Mononuclear cell (primary cell): ENCODE results near the gene SMIM36. TPM values are rescaled to one million over a fixed set of nuclear protein-coding genes. Genes with fewer than 3 reads are reported as not detected.
"Not testable (repeated sequence)": the region's sequence is repeated elsewhere in the genome, so short reads cannot be mapped to it uniquely, and the experiment has no call there.

ENCODE experiments used
- H3K27me3 ChIP-seq: 2 replicates; pipeline ENCODE4 v1.6.0; 2011; ENCODE audit warnings: low read length, control low read depth; ENCODE audit not compliant: insufficient read depth
- H3K4me1 ChIP-seq: 2 replicates; pipeline ENCODE4 v1.5.1; 2011; ENCODE audit warnings: mild to moderate bottlenecking, low read length, control low read depth; ENCODE audit not compliant: insufficient read depth
- H3K4me3 ChIP-seq: 2 replicates; pipeline ENCODE4 v1.5.1; 2011; ENCODE audit warnings: mild to moderate bottlenecking, low read length, moderate library complexity
- H3K9me3 ChIP-seq: 2 replicates; pipeline ENCODE4 v1.5.1; 2011; ENCODE audit warnings: low read depth, mild to moderate bottlenecking, control low read depth, low read length
- total RNA-seq: library from RNA; depleted of rRNA; stranded (reverse); fragments of >200 nt; gene quantifications from one replicate; pipeline ENCODE4 v1.2.3, GENCODE V29; 2012

The SMIM36 gene
- total RNA-seq, 1 donor, result not detected

GRCh38 chr17:55422828-55423164 is 88.5 kb downstream of the SMIM36 start:
- not testable (repeated sequence) for H3K9me3 ChIP-seq, H3K4me3 ChIP-seq
- H3K4me1 ChIP-seq, result peaks cover 36% of the 10 kb centered on the region
- peaks cover 24% of the 10 kb centered on the region for H3K27me3 ChIP-seq

GRCh38 chr17:55421179-55421934 is 89.9 kb downstream of the SMIM36 start, which contains the start of gene MMD:
Gene MMD, minus strand, starts transcription at chr17:55421835. Its CDS starts 140 bp downstream, at chr17:55421695.
- H3K4me3 ChIP-seq, result peak within 1 kb of the TSS; percentile 84
- H3K4me1 ChIP-seq, result peaks cover 39% of the 10 kb centered on the region
- H3K27me3 ChIP-seq, result peaks cover 24% of the 10 kb centered on the region
- H3K9me3 ChIP-seq, result no peaks in the 10 kb centered on the region

GRCh38 chr17:55420776-55421178 is 90.5 kb downstream of the SMIM36 start:
- H3K27me3 ChIP-seq, result peaks cover 23% of the 10 kb centered on the region
- H3K4me1 ChIP-seq, result peaks cover 40% of the 10 kb centered on the region
- no peaks in the 10 kb centered on the region for H3K9me3 ChIP-seq
- H3K4me3 ChIP-seq, result peak overlapping the region; percentile 84

- peaks cover 40% of the 10 kb centered on the region for H3K4me1 ChIP-seq
- H3K4me3 ChIP-seq, result peak overlapping the region; percentile 84
- H3K9me3 ChIP-seq, result no peaks in the 10 kb centered on the region
- peaks cover 17% of the 10 kb centered on the region for H3K27me3 ChIP-seq
These were observed 91.0 kb downstream of the SMIM36 start for GRCh38 chr17:55420067-55420775.

- Histone ChIP-seq H3K4me3 (no peak overlapping the region), H3K27me3 (peaks cover 8% of the 10 kb centered on the region), H3K9me3 (no peaks in the 10 kb centered on the region), H3K4me1 (peaks cover 40% of the 10 kb centered on the region)
These were observed 92.6 kb downstream of the SMIM36 start for GRCh38 chr17:55418369-55419268.

GRCh38 chr17:55417411-55418268 is 93.6 kb downstream of the SMIM36 start:
- Histone ChIP-seq H3K9me3 (no peaks in the 10 kb centered on the region), H3K4me3 (no peak overlapping the region), H3K4me1 (peaks cover 40% of the 10 kb centered on the region), H3K27me3 (no peaks in the 10 kb centered on the region)

GRCh38 chr17:55416470-55417052 is 94.7 kb downstream of the SMIM36 start:
- no peaks in the 10 kb centered on the region for H3K9me3 ChIP-seq
- no peak overlapping the region for H3K4me3 ChIP-seq
- peaks cover 35% of the 10 kb centered on the region for H3K4me1 ChIP-seq
- no peaks in the 10 kb centered on the region for H3K27me3 ChIP-seq

GRCh38 chr17:55416000-55416399 is 95.3 kb downstream of the SMIM36 start:
- peaks cover 31% of the 10 kb centered on the region for H3K4me1 ChIP-seq
- no peaks in the 10 kb centered on the region for H3K27me3 ChIP-seq
- H3K9me3 ChIP-seq, result no peaks in the 10 kb centered on the region
- H3K4me3 ChIP-seq, result no peak overlapping the region

- Histone ChIP-seq H3K4me1 (peaks cover 21% of the 10 kb centered on the region), H3K4me3 (no peak overlapping the region), H3K27me3 (no peaks in the 10 kb centered on the region), H3K9me3 (no peaks in the 10 kb centered on the region)
These were observed 96.3 kb downstream of the SMIM36 start for GRCh38 chr17:55414983-55415382.

- Histone ChIP-seq H3K9me3 (no peaks in the 10 kb centered on the region), H3K4me3 (no peak overlapping the region), H3K27me3 (no peaks in the 10 kb centered on the region), H3K4me1 (peaks cover 12% of the 10 kb centered on the region)
These were observed 97.3 kb downstream of the SMIM36 start for GRCh38 chr17:55413825-55414489.

- Histone ChIP-seq H3K27me3 (no peaks in the 10 kb centered on the region), H3K4me3 (no peak overlapping the region), H3K4me1 (peaks cover 2% of the 10 kb centered on the region), H3K9me3 (no peaks in the 10 kb centered on the region)
These were observed 99.8 kb downstream of the SMIM36 start for GRCh38 chr17:55411463-55411855.

- Histone ChIP-seq H3K9me3 (no peaks in the 10 kb centered on the region), H3K4me3 (no peak overlapping the region), H3K4me1 (no peaks in the 10 kb centered on the region), H3K27me3 (no peaks in the 10 kb centered on the region)
These were observed 100.4 kb downstream of the SMIM36 start for GRCh38 chr17:55410722-55411462.
